ENCODE data around the gene ACSF2. TPM values are rescaled to one million over a fixed set of nuclear protein-coding genes. Genes with fewer than 3 reads are reported as not detected.
"Not testable (repeated sequence)": the region's sequence is repeated elsewhere in the genome, so short reads cannot be mapped to it uniquely, and the experiment has no call there.

The ACSF2 gene
- total RNA-seq, 1 experiment from 2014 or later: 17.8 TPM

DNA sequence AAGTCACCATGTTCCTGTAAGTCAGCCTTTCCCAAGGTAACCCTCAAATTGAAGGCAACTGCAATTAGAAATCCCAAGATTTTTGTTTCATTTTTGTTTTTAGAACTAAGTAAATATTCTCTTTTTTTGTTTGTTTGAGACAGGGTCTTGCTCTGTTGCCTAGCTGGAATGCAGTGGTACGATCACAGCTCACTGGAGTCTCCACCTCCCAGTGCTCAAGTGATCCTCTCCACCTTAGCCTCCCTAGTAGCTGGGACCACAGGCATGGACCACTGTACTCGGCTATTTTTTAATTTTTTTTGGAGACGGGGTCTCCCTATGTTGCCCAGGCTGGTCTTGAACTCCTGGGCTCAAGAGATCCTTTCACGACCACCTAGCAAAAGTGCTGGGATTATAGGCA, 18.1 kb upstream of the ACSF2 start:
- intact Hi-C loops (cut with micrococcal nuclease): no loop called here
- ChIA-PET CTCF (interaction anchor here (1.9 kb wide), 1 partner anchor 10 kb away, joined by 12 read pairs; no protein-coding TSS in a partner anchor), POLR2A (interaction anchor here (0.6 to 2.2 kb wide), 2 partner anchors 10 to 14 kb away, joined by 3 to 13 read pairs; partner anchors contain the start of gene LRRC59)
- DNase-seq (ENCODE audit: unreplicated experiment): no peak
- no TSS peak for BruUV-seq (replicated peaks)
- Mint-ChIP-seq H3K4me1 (ENCODE audit: insufficient read depth, unreplicated experiment) (no peaks in the 10 kb centered on the region), H3K27me3 (ENCODE audit: insufficient read depth, unreplicated experiment) (peaks cover 36% of the 10 kb centered on the region), H3K9me3 (ENCODE audit: unreplicated experiment) (peaks cover 7% of the 10 kb centered on the region), H3K4me3 (ENCODE audit: unreplicated experiment) (no peak overlapping the region), H3K27ac (ENCODE audit: low read depth, unreplicated experiment) (no peak overlapping the region), H3K36me3 (ENCODE audit: insufficient read depth, unreplicated experiment) (no peaks in the 10 kb centered on the region)
- TF ChIP-seq, protein P1, sequence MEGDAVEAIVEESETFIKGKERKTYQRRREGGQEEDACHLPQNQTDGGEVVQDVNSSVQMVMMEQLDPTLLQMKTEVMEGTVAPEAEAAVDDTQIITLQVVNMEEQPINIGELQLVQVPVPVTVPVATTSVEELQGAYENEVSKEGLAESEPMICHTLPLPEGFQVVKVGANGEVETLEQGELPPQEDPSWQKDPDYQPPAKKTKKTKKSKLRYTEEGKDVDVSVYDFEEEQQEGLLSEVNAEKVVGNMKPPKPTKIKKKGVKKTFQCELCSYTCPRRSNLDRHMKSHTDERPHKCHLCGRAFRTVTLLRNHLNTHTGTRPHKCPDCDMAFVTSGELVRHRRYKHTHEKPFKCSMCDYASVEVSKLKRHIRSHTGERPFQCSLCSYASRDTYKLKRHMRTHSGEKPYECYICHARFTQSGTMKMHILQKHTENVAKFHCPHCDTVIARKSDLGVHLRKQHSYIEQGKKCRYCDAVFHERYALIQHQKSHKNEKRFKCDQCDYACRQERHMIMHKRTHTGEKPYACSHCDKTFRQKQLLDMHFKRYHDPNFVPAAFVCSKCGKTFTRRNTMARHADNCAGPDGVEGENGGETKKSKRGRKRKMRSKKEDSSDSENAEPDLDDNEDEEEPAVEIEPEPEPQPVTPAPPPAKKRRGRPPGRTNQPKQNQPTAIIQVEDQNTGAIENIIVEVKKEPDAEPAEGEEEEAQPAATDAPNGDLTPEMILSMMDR (IDR thresholded peaks at IDR 0.05; ENCODE audit: unreplicated experiment): no peak

- ChIA-PET CTCF (interaction anchor here (0.6 to 1.1 kb wide), 2 partner anchors 22 to 26 kb away, joined by 3 read pairs; no protein-coding TSS in a partner anchor), POLR2A (interaction anchor here (0.6 to 1.2 kb wide), 3 partner anchors 11 to 34 kb away, joined by 3 to 4 read pairs (median 3); no protein-coding TSS in a partner anchor)
- no TSS peak for BruUV-seq (replicated peaks)
- TF ChIP-seq, protein P1 (IDR thresholded peaks at IDR 0.05; ENCODE audit: unreplicated experiment): no peak
- no peak for DNase-seq (ENCODE audit: unreplicated experiment)
- H3K9me3 Mint-ChIP-seq (ENCODE audit: unreplicated experiment): peaks cover 7% of the 10 kb centered on the region
- no peaks in the 10 kb centered on the region for H3K36me3 Mint-ChIP-seq (ENCODE audit: insufficient read depth, unreplicated experiment)
- peaks cover 10% of the 10 kb centered on the region for H3K27me3 Mint-ChIP-seq (ENCODE audit: insufficient read depth, unreplicated experiment)
- H3K4me1 Mint-ChIP-seq (ENCODE audit: insufficient read depth, unreplicated experiment): no peaks in the 10 kb centered on the region
- intact Hi-C loops (cut with micrococcal nuclease): no loop called here
- H3K27ac Mint-ChIP-seq (ENCODE audit: low read depth, unreplicated experiment): no peak overlapping the region
- no peak overlapping the region for H3K4me3 Mint-ChIP-seq (ENCODE audit: unreplicated experiment)
Observed at GRCh38 chr17:50412188-50412732, 13.8 kb upstream of the ACSF2 start.

DNA sequence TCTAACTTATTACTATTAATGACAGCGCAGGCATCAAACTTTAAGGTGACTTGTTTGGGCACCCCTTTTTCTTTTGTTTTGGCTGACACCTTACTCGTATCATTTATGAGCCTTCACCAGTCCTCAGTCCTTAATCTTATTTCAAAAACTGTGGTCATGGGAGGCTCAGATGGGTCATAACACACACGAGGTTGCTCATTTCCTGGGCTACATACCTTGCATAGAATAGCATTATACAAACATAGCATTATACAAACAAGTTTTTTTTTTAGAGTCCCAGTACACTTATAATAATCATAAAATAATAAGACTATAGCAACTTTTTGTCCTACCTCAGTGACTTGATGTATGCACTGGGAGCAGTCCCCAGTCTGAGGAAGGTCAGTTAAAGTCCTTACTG, 11.2 kb upstream of the ACSF2 start:
- CTCF ChIA-PET: interaction anchor here (0.6 kb wide), 1 partner anchor 15 kb away, joined by 3 read pairs; no protein-coding TSS in a partner anchor
- intact Hi-C loops (cut with micrococcal nuclease): no loop called here
- H3K9me3 Mint-ChIP-seq (ENCODE audit: unreplicated experiment): peaks cover 7% of the 10 kb centered on the region
- H3K36me3 Mint-ChIP-seq (ENCODE audit: insufficient read depth, unreplicated experiment): no peaks in the 10 kb centered on the region
- H3K27me3 Mint-ChIP-seq (ENCODE audit: insufficient read depth, unreplicated experiment): peaks cover 10% of the 10 kb centered on the region
- no peak overlapping the region for H3K4me3 Mint-ChIP-seq (ENCODE audit: unreplicated experiment)
- no peak overlapping the region for H3K27ac Mint-ChIP-seq (ENCODE audit: low read depth, unreplicated experiment)
- no TSS peak for BruUV-seq (replicated peaks)
- no peaks in the 10 kb centered on the region for H3K4me1 Mint-ChIP-seq (ENCODE audit: insufficient read depth, unreplicated experiment)
- no peak for DNase-seq (ENCODE audit: unreplicated experiment)
- POLR2A ChIA-PET: no interaction called here
- TF ChIP-seq, protein P1 (IDR thresholded peaks at IDR 0.05; ENCODE audit: unreplicated experiment): no peak

DNA sequence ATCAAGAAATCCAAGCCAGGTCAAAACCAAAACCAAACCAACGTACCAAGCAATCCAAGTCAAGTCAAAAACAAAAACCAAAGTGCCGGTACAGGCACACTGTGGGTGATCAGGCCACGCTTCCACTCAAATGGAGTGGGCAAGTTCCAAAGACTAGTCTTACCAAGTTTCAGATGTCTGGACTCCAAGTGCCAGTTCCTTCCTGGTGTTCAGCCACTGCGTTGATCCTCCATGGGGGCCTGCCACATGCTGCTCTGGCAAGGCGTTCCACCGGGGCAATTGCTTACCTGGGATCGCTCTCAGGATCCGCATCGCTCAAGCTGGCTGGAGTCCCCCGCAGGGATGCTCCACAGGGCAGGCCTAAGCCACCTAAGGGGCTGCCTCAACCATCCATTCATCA, 6.4 kb upstream of the ACSF2 start:
- intact Hi-C loops (cut with micrococcal nuclease); H3K27me3 Mint-ChIP-seq (ENCODE audit: insufficient read depth, unreplicated experiment); DNase-seq (ENCODE audit: unreplicated experiment); H3K36me3 Mint-ChIP-seq (ENCODE audit: insufficient read depth, unreplicated experiment); POLR2A ChIA-PET; H3K27ac Mint-ChIP-seq (ENCODE audit: low read depth, unreplicated experiment); H3K9me3 Mint-ChIP-seq (ENCODE audit: unreplicated experiment); BruUV-seq (replicated peaks); H3K4me3 Mint-ChIP-seq (ENCODE audit: unreplicated experiment): not testable (repeated sequence)
- CTCF ChIA-PET: interaction anchor here (0.7 kb wide), 1 partner anchor 64 kb away, joined by 4 read pairs; no protein-coding TSS in a partner anchor
- H3K4me1 Mint-ChIP-seq (ENCODE audit: insufficient read depth, unreplicated experiment): peaks cover 10% of the 10 kb centered on the region
